GM12874 (cell line): ENCODE measurements around the gene TENM4.

Experiments
- CTCF ChIP-seq: IDR thresholded peaks from 2 replicates; pipeline ENCODE4 v1.5.1; 2011; ENCODE audit warnings: low read depth, mild to moderate bottlenecking, control low read depth, low read length, moderate library complexity; ENCODE audit not compliant: insufficient read depth

TENM4 gene

GRCh38 chr11:79437981-79438630 is 2.7 kb downstream of the TENM4 start:
- no peak for TF ChIP-seq CTCF

GRCh38 chr11:79437278-79437980 is 3.4 kb downstream of the TENM4 start:
- no peak for TF ChIP-seq CTCF

GRCh38 chr11:79436919-79437277 is 3.9 kb downstream of the TENM4 start:
- TF ChIP-seq CTCF, result no peak

- no peak for TF ChIP-seq CTCF
Observed at GRCh38 chr11:79434283-79434682, 6.5 kb downstream of the TENM4 start.

GRCh38 chr11:79432138-79432537 is 8.7 kb downstream of the TENM4 start:
- TF ChIP-seq CTCF, result no peak

- TF ChIP-seq CTCF, result no peak
Observed at GRCh38 chr11:79431535-79431934, 9.3 kb downstream of the TENM4 start.

GRCh38 chr11:79430280-79430679 is 10.6 kb downstream of the TENM4 start:
- TF ChIP-seq CTCF, result no peak
